CD1c-positive myeloid dendritic cell (primary cell): ENCODE measurements around the gene FOXI1.
"Not testable (repeated sequence)": the region's sequence is repeated elsewhere in the genome, so short reads cannot be mapped to it uniquely, and the experiment has no call there.

Source experiments
- DNase-seq: peaks from one replicate; pipeline ENCODE4 v3.0.0-alpha.2; 2016; ENCODE audit errors: extremely low spot score

Gene FOXI1

DNA sequence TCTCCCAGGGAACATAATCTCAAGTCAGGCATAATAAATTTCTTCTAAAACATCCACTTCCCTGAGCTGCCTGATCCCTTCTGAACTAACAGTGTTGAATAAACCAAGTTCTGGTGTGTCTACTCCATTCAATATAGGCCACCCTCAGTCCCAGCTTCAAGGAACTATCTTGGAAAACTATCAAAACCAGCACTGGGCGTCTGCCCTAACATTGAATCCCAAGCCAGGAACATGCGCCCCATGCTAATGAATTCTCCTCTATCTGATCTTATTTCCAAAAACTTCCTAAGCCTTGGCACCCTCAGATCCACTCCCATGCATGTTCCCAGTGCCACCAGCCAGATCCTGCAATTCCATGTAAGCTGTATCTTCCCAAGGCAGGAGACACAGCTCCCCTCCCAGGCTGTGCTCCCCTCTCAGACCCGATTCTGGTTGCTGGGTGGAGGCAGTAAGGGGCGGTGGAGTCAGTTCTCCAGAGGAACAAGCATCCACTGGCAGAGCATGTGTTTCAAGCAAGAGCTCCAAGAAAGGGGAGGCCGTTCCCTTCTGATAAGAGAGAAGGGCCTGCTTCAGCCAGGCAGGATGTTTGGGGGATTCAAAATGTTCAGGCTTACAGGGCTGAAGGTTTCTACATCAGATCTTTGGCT, 13.1 kb upstream of the FOXI1 start:
- DNase-seq, result no peak

- not testable (repeated sequence) for DNase-seq
Measured at GRCh38 chr5:170094329-170094728, 11.4 kb upstream of the FOXI1 start.

- DNase-seq, result peak; percentile 70
Measured at GRCh38 chr5:170095646-170096045, 10.1 kb upstream of the FOXI1 start.

DNA sequence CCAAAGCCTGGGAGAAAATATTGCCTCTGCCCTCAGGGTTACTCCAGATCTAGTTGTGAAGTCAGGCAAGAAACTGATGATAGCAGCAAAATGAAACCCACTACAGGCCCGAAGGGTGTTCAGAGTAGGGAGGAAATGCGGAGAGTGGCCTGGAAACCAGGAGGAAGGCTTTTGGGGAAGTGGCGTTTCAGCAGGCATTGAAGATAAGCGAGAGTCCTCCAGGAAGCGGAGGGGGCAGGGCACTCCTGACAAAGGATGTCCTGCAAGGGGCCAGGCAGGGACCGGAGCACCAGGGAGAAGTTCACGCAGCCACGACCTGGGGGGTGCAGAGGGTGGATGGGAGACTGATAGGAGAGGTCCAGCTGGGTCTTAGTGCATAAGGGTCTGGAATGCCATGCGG, 7.8 kb upstream of the FOXI1 start:
- peak; percentile 37 for DNase-seq

GRCh38 chr5:170100066-170100943, 5.4 kb upstream of the FOXI1 start:
- peak; percentile 82 for DNase-seq

DNA sequence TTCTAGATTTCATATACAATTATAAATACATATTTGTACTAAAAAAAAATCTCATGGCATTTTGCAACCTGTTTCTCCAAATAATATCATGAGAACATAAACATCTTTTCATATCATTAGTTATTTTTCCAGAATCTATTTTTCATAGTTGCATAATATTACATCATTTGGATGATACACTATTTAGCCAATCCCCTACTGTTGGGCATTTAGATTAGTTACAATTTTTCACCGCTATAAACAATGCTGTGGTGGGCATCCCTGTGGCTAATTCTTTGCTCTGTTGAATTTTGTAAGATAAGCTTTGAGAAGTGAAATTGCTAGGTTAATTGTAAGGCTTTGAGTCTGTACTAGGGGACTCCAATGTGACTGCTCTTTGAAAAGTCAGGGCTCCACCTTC, 2.2 kb upstream of the FOXI1 start:
- no peak for DNase-seq

GRCh38 chr5:170104299-170104698, 1.4 kb upstream of the FOXI1 start:
- no peak for DNase-seq

DNA sequence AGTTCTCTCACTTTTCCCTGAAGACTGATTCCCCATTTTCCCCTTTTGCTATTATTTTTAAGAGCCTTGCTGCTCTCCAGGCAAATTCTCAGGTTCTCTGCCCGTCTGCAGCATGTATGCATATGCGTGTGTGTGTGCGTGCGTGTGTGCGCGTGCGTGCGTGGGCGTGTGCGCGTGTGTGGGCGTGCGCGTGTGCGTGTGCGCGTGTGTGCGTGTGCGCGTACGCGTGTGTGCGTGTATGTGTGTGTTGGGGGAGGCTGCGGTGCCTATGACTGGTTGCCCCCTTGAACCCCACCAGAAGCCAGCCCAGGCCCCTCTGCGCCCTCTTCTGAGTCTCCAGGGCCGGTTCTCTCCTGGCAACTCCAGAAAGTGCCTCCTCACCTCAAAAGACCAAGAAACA, 987 bp upstream of the FOXI1 start:
- DNase-seq, result no peak

DNA sequence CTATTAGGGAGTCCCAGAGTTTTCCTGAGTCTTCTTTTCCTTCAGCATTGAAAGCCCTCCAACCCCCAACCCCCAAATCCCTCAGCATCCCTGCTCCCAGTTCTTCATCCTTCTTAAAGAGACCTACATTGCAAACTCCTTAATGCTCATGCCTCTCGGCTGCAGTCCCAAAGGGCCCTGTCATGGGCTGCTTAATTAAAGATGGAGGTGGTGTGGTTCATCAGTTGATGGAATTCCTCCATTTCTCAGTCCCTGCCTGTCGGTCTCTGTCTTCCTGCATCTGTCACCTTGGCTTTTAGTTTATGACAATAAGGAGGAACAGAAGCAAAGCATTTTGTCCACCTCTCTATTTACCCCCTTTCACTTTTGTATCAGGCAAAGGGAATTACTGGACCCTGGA, 2.0 kb downstream of the FOXI1 start:
- no peak for DNase-seq

- no peak for DNase-seq
Measured at GRCh38 chr5:170108266-170108785, 2.6 kb downstream of the FOXI1 start.

GRCh38 chr5:170109059-170110031, 3.6 kb downstream of the FOXI1 start:
- DNase-seq, result no peak

DNA sequence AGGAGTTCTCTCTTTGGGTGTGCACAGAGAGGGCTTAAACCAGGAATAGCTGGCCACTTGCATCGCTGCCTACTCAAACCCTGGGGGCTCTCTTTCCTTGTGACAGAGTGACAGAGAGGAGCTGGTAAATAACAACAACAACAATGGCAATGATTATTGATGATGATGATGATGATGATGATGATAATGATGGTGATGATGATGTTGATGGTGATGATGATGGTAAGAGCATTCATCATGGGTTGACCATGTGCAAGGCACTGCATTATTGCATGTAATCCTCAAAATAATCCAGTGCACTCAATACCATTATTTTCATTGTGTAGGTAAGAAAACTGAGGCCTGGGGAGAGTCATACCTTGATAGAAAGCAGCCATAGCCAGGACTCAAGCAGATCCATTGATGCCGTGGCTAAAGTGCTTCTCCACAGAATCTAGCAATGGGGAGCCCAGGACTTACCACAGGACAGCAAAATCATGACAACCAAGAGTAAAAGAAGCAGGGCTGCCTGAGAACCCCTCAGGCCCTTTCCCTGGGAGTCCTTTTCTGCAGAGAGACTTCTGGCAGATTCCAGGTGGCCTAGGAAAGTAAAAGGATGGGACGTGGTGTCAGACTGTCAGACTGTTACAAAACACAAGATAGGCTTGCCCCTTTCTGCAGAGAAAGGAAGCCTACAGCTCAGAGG, 4.8 kb downstream of the FOXI1 start:
- no peak for DNase-seq

- DNase-seq, result no peak
Measured at GRCh38 chr5:170111088-170111785, 5.5 kb downstream of the FOXI1 start.

DNA sequence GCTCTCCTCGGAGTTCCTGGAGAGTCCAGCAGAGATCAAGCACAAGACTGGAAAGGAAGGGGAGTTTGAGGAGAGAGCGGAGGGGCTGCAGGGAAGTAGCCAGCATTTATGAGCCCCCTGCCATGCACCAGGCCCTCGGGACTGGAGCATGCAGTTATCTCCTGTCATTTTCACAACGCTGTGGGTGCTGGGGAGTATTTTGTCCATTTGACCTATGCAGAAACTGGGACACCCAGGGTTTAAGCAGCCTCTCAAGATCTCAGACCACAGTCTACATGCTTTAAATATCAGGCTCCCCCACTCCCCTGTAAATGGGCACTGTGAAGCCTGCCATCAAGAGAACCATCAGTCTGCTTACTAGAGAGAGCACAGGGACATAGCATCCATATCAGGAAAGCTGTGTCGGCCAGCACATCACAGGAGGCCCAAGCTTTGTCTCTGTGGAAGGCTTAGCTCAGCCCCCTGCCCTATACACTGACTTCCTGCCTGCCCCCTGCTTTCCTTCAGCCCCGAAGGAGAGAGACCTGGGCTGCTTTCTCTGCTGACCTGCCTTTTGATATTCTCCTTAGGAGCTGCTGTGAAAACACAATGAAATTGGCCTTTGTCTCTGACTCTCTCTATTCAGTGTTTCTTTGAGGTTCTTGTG, 7.3 kb downstream of the FOXI1 start:
- DNase-seq, result no peak

DNA sequence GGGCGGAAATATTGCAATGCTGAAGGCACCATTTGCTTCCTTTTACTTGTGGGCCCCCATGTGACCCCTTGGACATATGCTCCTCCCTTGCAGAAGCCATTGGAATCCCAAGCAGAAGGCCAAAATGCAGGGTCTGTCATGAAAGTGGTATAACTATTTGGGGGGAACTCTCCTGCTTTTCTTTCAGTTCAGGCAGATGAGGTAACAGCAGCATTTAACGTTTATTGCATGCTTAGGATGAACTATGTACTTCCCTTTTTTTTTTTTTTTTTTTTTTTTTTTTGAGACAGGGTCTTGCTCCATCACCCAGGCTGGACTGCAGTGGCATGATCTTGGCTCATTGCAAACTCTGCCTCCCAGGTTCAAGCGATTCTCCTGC, 7.8 kb downstream of the FOXI1 start:
- peak; percentile 24 for DNase-seq

- DNase-seq, result no peak
Measured at GRCh38 chr5:170114271-170114670, 8.6 kb downstream of the FOXI1 start.

- DNase-seq, result no peak
Measured at GRCh38 chr5:170115925-170116324, 10.2 kb downstream of the FOXI1 start.

- DNase-seq, result no peak
Measured at GRCh38 chr5:170117736-170118135, 12.0 kb downstream of the FOXI1 start.

- DNase-seq, result no peak
Measured at GRCh38 chr5:170120576-170120975, 14.9 kb downstream of the FOXI1 start.

DNA sequence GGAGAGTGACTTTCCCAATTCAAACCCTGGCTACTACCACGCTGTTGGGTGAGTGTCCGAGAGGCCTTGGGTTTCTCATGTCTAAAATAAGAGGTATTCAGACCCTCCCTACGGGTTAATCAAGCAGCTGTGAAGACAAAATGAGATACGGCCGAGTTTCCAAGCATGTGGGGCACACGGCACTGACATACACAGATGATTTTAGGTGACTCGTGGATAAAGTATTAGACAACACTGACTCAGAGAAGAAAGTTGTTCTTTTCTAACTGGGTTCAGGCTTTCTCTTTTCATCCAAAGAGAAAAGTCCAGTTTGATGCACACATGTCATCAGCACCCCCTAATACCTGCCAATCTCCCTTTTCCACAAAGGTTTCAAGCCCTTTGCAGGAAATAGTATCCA, 15.6 kb downstream of the FOXI1 start:
- DNase-seq, result no peak
